ENCODE measurements around the gene FOXP1. TPM values are rescaled to one million over a fixed set of nuclear protein-coding genes. Genes with fewer than 3 reads are reported as not detected.

Gene FOXP1
- total and polyA plus RNA-seq, 9 of the 15 experiments (the other 6 are each of a cell fraction or from before 2014, with no cell fraction given), result 7.7 to 34.5 (median 13.7) TPM

GRCh38 chr3:71549951-71550350 is 33.6 kb downstream of the FOXP1 start (continued):
- no peak for TF ChIP-seq ARID3B (CRISPR knock-in tag; IDR thresholded peaks at IDR 0.05; ENCODE audit: borderline replicate concordance)
- TF ChIP-seq RAD21 (CRISPR knock-in tag; conservative IDR thresholded peaks at IDR 0.05 in 1 of 2, IDR thresholded peaks at IDR 0.05 in 1 of 2), result no peak
- no peak for TF ChIP-seq PTRF (tag; IDR thresholded peaks at IDR 0.05)
- no peak for TF ChIP-seq TCF7 (IDR thresholded peaks at IDR 0.05; ENCODE audit: borderline replicate concordance)

DNA sequence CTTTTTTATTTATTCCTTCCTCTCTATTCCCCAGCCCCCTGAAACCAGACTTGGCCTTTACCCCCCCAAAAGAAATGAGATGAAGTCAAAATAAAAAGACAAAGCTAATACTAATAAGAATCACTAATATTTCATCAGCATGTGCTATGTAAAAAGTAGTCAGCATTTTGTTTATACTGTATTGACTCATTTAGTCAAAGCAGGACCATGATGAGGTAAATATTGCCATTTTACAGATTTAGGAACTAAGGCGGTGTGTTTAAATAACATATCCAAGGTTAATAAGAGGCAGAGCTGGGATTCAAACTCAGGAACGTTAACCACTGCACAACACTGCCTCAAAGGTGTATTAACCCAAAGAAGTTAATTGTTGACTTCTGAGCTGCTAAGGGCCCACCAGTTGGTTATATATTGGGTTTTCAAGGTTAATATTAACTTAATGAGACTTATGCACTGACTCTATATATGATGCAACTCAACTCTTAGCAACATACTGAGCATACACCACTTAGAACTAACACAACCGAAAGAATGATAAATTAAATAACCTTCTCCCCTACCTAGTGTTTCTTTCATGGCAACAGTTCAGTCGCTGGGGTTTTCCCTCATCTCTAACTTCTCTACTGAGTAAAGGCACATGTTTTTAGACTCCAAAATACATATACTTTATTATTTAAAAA is 34.7 kb downstream of the FOXP1 start:
- FAIRE-seq, result no peak
- intact Hi-C loops (cut with micrococcal nuclease), result no loop called here
- Histone ChIP-seq H3K27ac (ENCODE audit: extremely low read depth, low read depth, low read length) (no peak overlapping the region), H3K79me2 (ENCODE audit: control insufficient read depth, insufficient read depth, low read length) (no peaks in the 10 kb centered on the region), H3K4me2 (ENCODE audit: insufficient read depth, low read length) (no peak overlapping the region), H3K4me3 (no peak overlapping the region), H2AFZ (ENCODE audit: low read depth, low read length) (no peak overlapping the region), H3K9ac (ENCODE audit: insufficient read depth in 1 of 2, low read depth in 2 of 2, low read length in 2 of 2) (no peak overlapping the region), H3K9me3 (replicated peaks; ENCODE audit: control insufficient read depth, insufficient read depth, low read depth, low read length) (no peaks in the 10 kb centered on the region), H3K36me3 (ENCODE audit: control insufficient read depth, insufficient read depth, low read length) (no peaks in the 10 kb centered on the region), H3K4me1 (replicated peaks in 1 of 2; ENCODE audit: control insufficient read depth in 2 of 2, insufficient read depth in 2 of 2, low read length in 2 of 2) (peaks cover 0 to 19% of the 10 kb centered on the region in 2 experiments; a peak in 4 of 5 replicates), H3K9me1 (ENCODE audit: control insufficient read depth, insufficient read depth, low read length) (no peaks in the 10 kb centered on the region), H3K27me3 (ENCODE audit: control insufficient read depth in 2 of 2, insufficient read depth in 2 of 2, low read length in 2 of 2) (no peaks in the 10 kb centered on the region), H4K20me1 (replicated peaks; ENCODE audit: control insufficient read depth, insufficient read depth, low read length) (no peaks in the 10 kb centered on the region)
- no peak for ATAC-seq
- POLR2A ChIA-PET, result interaction anchor here (1.4 kb wide), 1 partner anchor 8 kb away, joined by 3 read pairs; no protein-coding TSS in a partner anchor
- no peak for TF ChIP-seq ZNF583 (CRISPR knock-in tag; IDR thresholded peaks at IDR 0.05)
- TF ChIP-seq ZNF133 (CRISPR knock-in tag; IDR thresholded peaks at IDR 0.05), result no peak
- no peak for TF ChIP-seq YBX1 (IDR thresholded peaks at IDR 0.05)
- no peak for TF ChIP-seq SMARCB1 (IDR thresholded peaks at IDR 0.05; ENCODE audit: insufficient read length, low read depth)
- TF ChIP-seq ZNF274 (IDR thresholded peaks at IDR 0.05; ENCODE audit: borderline replicate concordance, low read depth, low read length), result no peak
- no peak for TF ChIP-seq LCOR (CRISPR knock-in tag; IDR thresholded peaks at IDR 0.05)
- TF ChIP-seq SAFB2 (IDR thresholded peaks at IDR 0.05; ENCODE audit: borderline replicate concordance, low read depth, low read length, severe bottlenecking), result no peak
- TF ChIP-seq NCOR1 (IDR thresholded peaks at IDR 0.05), result no peak
- no peak for TF ChIP-seq ZFP1 (CRISPR knock-in tag; IDR thresholded peaks at IDR 0.05)
- TF ChIP-seq ATF2 (CRISPR knock-in tag; IDR thresholded peaks at IDR 0.05), result no peak
- no peak for TF ChIP-seq CHD2 (IDR thresholded peaks at IDR 0.05; ENCODE audit: low read depth, low read length)
- TF ChIP-seq THAP12 (CRISPR knock-in tag; IDR thresholded peaks at IDR 0.05), result no peak
- TF ChIP-seq ESRRA (IDR thresholded peaks at IDR 0.05; ENCODE audit: borderline replicate concordance, low read depth), result no peak
- BruUV-seq (replicated peaks), result no TSS peak
- WGBS (ENCODE audit: insufficient coverage, low coverage, missing lambda C conversion rate), result 88% methylated on average over 4 of the region's 4 CpGs
- no peak for DNase-seq (ENCODE audit: extremely low read depth in 1 of 4, low spot score in 3 of 4)
- in situ Hi-C loops (cut with MboI), result no loop called here
- CTCF ChIA-PET (ENCODE audit: low intra/inter-chr PET ratio), result no interaction called here
